GM21825 (cell line): ENCODE results near the gene IFIT1.

Experiments
- ATAC-seq: cut with Tn5 transposase; IDR thresholded peaks from one replicate; pipeline ENCODE4 v1.9.1; 2021; ENCODE audit warnings: mild to moderate bottlenecking, moderate library complexity; ENCODE audit not compliant: unreplicated experiment

The IFIT1 gene, protein sequence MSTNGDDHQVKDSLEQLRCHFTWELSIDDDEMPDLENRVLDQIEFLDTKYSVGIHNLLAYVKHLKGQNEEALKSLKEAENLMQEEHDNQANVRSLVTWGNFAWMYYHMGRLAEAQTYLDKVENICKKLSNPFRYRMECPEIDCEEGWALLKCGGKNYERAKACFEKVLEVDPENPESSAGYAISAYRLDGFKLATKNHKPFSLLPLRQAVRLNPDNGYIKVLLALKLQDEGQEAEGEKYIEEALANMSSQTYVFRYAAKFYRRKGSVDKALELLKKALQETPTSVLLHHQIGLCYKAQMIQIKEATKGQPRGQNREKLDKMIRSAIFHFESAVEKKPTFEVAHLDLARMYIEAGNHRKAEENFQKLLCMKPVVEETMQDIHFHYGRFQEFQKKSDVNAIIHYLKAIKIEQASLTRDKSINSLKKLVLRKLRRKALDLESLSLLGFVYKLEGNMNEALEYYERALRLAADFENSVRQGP

DNA sequence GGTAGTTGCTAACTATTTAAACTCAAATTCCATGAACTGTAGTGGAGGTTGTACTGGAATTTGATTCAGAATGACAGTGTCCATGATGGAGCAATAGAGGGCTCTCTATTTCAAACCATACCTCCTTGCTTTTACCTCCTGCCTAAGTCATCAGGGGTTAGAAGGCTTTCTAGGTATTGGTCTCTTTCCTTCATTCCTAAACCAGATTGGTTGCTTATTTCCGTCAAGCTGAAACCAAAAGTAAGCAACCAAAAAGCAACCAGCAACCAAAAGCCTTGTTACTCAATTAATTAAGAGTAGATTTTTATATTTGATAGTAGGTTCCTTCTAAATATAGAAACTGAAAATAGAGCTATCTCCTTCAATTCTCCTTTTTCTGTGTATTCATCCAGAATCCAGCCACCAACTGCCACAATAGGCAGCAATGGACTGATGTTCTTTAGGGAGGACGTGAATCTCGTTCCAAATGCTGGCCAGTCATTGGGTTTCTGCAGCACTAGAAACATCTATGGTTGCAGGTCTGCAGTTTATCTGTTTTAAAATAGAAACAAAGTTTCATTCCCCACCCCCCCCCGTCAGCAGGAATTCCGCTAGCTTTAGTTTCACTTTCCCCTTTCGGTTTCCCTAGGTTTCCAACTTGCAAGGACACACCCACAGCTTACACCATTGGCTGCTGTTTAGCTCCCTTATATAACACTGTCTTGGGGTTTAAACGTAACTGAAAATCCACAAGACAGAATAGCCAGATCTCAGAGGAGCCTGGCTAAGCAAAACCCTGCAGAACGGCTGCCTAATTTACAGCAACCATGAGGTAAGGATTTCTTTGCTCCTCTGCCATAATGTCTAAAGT lies at the start of gene IFIT1:
IFIT1 (plus strand) TSS at position 717 of the 850 bp plus-strand sequence; CDS start at position 807, 90 bp downstream.
- ATAC-seq, result peak; percentile 81

DNA sequence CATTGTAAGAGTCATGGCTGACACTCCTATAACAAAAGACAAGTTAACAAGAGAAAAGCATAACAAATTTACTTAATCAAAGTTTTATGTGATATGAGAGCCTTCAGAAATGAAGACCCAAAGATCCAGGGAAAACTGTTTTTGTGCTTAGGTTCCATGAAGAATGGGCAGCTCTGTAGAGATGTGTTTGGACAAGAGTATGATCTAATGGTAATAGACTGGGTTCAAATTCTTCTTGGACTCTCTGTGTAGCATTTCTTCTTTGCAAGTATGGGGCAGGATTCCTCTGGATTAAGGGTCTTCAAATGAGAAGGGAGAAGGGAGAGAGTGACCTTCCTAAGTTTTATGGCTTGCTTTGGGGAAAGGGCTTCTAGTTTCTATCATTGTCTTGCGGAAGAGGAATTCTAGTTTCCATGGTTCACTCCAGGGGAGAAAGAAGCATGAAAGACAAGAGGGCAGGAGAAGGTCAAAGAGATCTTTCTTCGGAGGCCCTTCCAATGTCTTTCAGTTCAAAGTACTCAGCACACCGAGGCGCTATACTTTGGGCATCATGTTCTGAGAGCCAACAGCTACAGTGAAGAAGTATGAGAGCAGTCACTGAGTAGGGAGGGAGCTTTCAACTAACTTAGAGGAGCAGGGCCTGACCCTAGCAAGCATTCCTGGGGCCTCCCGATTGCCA lies 49.2 kb upstream of the IFIT1 start:
- ATAC-seq, result no peak

DNA sequence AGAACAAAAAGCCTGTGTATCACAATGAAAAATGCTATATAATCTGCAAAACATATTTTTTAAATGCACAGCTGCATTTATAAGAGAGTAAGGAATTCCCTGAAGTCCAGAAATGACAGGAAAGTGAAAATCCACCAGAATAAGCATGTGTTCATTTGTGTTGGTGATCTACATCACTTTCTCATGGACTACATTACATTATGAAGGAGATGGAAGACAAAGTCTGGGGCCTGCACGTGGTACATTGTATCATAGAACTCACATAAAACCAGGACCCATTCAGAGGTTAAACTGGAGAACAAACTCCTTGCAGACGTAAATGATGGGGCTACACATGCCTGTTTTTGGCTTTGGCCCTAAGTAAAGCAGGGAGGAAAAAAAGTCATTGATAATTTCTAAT lies 48.3 kb upstream of the IFIT1 start:
- no peak for ATAC-seq

DNA sequence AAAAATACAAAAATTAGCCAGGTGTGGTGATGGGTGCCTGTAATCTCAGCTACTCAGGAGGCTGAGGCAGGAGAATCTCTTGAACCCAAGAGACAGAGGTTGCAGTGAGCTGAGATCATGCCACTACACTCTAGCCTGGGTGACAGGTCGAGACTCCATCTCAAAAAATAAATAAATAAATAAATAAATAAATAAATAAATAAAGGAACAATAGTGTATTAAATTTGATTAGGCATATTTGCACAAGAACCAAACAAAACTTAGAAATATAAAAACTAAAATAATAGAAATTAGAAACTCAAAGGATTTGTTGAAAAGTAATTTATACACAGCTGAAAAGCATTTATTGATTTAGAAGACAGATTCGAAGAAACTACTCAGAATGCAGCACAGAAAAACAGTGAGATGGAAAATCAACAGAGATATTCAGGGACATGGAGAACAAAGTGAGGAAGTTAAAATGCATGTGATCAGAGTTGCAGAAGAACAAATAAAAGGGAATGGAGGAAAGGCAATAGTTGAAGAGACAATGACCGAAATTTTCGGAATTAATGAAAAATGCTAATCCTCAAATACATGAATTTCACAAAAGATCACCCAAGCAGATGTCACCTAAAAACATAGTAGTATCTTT lies 46.9 kb upstream of the IFIT1 start:
- ATAC-seq, result no peak

DNA sequence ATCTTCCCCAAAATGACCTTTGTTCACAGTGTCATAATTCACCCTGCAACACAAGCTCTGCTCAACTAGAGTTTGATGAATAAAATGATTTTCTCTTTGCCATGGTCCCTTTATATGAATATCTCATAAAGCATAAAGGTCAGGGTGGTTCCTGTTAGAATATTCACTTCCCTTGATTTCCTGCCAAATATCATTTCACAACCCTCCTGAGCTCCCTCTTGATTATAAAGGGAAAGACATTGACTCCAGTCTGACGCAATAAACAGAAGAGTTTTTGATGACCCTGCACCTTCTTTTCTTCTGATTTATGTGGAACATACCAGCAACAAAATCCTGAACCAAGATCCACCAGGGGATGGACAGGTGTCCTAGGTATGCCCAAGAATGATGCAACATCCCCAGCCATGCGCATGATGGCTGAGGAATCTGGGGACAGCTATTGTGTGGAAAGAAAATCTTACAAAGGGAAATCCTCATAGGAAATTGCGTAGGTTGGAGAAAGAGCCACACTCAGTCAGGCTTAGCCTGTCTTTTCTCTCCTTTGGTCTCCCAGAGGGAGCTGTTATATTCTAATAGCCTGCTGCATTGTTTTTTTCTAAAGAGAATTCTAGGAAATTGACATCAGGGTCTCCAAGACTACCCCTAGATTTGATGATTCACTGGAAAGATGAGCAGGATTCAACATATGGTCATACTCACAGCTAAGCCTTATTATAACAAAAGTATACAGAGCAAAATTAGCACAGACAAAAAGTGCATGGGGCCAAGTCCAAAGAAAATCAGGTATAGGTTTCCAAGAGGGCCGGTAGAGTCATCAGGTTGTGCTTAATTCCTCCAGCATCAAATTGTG lies 45.8 kb upstream of the IFIT1 start:
- ATAC-seq, result no peak

DNA sequence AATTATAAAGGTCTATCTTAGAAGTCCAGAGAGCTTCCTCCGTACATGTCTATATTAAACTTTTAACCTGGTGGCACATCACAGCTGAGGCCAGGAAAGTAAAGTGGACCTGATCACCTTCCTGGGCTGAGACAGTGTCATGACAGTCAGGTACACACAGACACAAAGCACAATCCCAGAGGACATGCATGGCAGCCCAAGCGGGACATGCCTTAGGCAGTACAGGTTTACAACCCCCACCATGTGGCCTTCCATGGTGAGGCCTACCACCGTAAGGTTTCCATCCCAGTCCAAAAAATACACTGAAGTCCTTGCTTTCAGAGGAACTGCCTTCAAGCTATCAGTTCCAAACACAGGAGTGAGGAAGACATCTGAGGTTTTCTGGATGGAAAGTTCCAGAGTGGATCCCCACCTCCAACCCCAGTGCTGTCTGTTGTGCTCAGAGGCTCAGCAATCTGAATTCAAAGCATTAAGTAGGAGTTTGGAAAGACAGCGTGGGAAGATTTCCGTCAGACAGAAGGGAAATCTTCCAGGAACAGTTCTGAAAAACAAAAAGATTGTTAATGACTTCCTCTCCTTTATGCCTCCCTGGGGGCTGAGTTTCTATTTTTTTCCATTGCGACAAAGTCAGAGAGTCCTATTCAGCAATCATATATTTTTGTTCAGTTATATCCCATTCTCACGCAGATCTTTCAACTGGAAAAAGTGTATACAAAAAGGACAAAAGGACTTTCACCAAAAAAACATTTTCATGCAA lies 44.5 kb upstream of the IFIT1 start:
- ATAC-seq, result no peak

DNA sequence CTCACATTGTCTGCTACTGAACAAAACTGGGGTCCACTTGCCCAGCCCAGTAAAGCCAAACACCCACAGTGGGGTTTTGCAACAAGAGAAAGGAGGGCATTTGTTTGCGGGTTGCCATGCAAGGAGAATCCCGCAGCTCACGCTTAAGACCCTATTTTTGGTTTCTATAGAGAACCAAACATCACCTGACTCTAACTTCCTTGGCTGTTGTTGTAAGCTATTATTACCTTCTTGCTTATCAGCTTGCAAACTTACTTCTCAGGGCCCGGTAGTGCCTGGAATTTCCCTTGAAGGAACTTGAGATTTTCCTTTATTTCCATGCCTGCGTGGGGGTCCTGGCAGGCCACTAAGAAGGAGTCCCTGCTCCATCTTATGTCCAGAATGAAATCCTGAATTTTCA lies 43.9 kb upstream of the IFIT1 start:
- no peak for ATAC-seq

DNA sequence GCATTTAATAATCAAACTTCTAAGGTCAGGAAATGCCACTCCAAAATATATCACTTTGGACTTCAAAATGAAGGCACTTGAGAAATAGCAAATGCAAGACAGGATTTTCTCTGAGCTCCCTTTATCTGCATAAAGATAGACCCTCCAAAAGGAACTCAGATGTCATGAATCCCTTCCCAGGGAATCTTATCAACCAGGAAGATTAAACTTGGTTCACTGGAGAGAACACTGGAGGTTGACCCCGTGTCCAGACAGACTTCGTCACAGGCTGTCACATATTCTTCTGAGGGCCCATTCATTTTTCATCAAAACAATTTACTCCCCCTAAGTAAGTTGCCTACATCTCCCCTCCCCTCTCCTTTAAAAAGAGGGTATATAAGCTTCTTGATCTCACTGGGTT lies 43.4 kb upstream of the IFIT1 start:
- ATAC-seq, result no peak

DNA sequence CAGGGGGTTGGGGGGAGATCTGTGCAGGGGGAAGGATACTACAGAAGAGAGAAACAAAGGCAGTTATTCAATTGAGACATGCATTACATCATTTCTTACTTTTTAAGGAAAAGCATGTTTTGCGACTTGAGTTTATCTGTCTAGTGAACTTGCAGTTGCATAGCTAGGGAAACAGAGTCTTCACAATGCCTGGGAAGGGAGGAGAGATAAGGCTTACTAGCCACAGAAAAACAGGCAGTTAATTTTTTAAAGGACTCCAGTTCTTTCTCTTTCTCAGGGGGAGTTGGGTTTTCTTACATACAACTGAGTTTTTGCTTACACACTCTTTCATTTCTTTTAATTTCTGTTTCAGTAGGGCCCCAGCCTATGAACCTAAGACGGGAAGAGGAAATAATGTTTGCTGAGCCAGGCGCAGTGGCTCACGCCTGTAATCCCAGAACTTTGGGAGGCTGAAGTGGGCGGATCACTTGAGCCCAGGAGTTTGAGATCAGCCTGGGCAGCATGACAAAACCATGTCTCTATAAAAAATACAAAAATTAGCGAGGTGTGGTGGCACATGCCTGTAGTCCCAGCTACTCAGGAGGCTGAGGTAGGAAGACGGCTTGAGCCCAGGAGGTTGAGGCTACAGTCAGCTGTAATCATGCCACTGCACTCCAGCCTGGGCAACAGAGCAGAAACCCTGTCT lies 41.6 kb upstream of the IFIT1 start:
- peak; percentile 40 for ATAC-seq

DNA sequence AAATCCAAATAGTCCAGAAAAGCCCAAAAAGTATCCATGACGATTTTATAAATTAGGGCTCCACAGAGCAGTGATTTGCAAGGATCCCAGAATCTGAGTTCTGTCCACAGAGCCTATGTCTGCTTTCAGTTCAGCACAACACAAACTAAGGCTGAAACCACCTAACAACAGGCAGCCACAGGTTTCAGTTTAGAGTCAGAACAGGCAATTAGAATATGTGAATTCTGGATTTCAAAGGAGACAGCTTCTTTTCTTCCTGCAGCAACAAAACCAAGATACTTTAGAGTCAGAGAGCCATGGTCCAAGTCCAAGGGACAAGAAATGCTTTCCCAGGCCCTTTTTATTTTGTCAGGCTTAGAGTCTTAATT lies 41.0 kb upstream of the IFIT1 start:
- ATAC-seq, result peak; percentile 71

DNA sequence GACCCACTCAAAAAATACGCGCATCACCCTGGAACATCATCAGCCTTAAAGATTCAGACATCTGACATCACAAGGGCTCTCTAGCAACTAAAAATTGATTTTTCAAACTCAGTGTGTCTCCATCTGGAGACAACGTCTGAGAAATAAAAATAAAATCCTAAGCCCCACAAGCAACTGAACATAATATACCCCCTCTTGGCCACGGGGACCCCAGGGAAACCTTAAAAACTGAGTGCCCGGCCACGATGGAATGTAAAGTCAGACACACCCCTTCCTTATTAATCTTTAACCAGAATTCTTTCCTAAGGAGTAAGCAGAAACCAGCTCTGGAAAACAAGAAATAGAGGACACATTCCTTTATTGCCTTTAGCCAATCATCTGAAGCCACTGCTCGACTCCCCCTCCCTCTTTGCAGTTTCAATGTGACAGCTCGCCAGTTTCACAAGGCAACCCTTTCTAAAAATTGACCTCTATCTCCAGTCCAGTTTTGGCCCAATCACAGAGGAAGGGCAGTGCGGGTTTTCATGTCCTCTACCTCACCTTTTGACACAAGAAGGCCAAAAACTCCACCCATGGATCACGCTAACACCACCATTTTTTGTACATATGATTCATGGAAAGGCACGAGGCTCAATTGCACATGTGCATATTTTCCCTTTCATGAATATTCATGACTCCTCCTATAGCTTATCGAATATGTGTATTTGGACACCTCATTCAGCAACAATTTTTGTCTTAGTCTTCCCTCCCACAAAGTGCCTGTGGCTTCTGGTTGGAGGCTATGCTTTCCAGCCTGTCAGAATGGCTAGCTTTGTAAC lies 40.4 kb upstream of the IFIT1 start:
- no peak for ATAC-seq

DNA sequence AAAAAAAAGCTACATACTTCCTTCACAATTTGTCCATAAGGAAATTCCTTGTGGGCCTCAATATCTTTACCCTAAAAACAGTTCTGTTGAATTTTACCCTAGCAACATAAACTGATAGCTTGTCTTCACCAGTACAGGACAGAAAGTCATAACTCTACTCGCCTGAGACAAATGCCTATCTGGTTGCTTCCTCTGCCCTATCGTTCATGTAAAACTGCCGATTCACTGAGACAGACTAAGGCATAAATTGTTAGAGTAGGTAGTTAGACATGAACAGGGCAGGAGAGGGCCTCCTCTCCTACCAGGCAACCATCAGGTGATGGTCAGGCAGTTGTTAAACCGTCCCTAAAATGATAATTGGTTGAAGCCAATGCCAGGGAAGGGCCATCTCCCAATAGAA lies 39.6 kb upstream of the IFIT1 start:
- no peak for ATAC-seq

DNA sequence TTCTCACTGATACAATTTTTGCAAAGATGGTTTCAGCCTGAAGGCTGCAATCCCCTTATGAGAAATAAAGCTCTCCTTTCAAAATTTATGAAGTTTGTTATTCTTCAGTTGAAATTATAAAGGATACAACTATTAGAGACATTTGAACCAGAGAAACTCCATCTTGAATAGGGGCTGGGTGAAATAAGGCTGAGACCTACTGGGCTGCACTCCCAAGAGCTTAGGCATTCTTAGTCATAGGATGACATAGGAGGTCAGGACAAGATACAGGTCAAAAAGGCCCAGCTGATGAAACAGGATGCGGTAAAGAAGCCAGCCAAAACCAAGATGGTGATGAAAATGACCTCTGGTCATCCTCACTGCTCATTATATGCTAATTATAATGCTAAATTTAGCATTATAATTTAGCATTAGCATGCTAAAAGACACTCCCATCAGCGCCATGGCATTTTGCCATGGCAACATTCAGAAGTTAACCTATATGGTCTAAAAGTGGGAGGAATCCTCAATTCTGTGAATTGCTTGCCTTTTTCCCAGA lies 37.0 kb upstream of the IFIT1 start:
- ATAC-seq, result no peak

DNA sequence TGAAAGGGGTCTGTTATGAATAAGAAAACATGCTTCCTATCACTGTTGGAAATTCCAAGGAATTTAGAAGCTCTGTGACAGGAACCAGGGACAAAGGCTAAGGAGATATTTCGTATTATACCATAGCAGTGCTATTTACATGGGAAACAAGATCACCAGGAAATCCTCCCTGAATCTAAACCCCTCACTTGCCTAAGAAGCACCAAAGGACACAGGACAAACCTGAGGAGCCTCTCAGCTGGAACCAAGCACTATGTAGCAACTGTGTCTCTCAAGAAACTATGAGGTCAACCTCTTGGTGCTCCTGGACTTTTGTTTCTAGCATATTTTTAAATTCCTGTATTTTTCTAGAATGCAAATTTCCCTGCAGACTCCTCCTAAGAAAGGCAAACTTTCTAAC lies 35.3 kb upstream of the IFIT1 start:
- no peak for ATAC-seq

DNA sequence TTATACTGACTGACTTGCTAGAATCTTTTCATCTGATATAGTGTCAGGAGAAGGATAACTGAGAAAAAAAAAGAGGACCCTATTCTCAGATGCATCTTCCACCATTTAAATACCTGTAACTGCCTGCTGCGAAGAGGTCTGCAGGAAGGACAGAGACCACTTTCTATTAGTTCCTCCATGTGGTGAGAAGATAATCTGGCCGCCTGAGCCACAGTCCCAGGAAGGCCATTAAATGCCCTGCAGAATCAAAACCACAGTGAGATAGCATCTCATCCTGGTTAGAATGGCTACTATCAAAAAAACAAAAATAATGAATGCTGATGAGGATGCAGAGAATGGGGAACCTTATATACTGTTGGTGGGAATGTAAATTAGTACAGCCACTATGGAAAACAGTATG lies 34.4 kb upstream of the IFIT1 start:
- ATAC-seq, result no peak

DNA sequence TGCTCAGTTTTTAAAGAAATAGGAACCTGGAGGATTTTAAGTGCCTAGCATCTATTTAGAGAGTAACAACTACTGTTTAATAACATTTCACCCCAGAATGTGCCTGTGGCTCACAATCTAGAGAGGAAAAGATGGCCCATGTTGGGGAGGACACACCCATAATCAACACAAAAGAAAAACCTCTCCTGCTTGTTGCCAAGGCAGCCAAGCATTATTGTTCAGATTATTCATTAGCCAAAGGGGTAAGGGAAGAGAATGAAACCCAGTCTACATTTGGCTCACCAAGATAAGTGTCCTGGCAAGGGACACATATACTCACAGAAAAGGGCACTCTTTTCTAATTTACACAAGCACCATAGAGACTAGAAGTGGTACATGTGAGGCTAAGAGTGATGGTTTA lies 32.3 kb upstream of the IFIT1 start:
- no peak for ATAC-seq

DNA sequence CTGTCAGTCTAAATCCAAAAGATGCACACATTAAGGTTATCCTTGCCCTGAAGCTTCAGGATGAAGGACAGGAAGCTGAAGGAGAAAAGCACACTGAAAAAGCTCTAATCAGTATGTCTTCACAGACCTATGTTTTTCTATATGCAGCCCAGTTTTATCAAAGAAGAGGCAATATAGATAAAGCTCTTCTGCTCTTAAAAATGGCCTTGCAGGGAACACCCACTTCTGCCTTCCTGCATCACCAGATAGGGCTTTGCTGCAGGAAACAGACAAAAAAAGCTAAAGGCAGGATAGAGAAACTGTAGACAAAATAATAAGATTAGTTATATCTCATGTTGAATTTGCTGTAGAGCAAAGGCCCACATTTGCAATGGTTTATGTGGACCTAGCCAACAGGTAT lies 29.5 kb upstream of the IFIT1 start:
- ATAC-seq, result no peak
